Measurements from ENCODE around the gene MAP1LC3A.

DNA sequence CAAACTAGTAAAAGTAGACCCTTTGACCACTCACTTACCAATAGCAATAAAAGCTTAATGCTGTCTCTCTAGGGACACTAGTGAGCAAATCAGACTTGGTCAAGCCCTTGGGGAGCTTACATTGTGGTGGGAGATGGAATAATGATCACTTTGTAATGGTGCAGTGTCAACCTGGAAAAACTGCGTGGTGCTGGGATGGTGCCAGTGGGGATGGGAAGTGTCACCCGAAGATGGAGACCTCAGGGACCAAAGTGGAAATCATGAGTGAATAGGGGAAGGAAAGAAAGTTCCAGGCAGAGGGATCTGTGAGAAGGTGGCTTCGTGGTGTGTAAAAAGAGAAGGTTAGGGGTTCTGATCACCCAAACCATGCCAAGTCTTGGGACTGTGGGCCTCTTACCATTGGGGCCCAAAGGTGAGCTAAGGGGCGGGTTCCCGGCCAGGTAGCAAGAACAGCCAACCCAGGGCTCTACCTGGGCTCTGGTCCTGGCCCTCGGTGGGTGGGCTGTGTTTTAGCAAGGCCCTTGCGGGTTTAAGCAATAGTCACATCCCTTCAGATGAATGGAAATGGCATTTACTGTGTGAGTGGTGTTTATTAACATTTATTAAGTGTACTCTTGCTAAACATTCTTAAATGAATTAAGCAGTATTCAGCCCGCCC, 26.8 kb upstream of the MAP1LC3A start:
- TF ChIP-seq, protein P1, sequence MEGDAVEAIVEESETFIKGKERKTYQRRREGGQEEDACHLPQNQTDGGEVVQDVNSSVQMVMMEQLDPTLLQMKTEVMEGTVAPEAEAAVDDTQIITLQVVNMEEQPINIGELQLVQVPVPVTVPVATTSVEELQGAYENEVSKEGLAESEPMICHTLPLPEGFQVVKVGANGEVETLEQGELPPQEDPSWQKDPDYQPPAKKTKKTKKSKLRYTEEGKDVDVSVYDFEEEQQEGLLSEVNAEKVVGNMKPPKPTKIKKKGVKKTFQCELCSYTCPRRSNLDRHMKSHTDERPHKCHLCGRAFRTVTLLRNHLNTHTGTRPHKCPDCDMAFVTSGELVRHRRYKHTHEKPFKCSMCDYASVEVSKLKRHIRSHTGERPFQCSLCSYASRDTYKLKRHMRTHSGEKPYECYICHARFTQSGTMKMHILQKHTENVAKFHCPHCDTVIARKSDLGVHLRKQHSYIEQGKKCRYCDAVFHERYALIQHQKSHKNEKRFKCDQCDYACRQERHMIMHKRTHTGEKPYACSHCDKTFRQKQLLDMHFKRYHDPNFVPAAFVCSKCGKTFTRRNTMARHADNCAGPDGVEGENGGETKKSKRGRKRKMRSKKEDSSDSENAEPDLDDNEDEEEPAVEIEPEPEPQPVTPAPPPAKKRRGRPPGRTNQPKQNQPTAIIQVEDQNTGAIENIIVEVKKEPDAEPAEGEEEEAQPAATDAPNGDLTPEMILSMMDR (IDR thresholded peaks at IDR 0.05) = no peak
- TF ChIP-seq POLR2AphosphoS5 (IDR thresholded peaks at IDR 0.05) (no peak), EP300 (IDR thresholded peaks at IDR 0.05) (no peak)

Data from suprapubic skin (tissue), 4 donors.